Transverse colon (tissue), 4 donors: ENCODE measurements around the gene THSD4. TPM values are rescaled to one million over a fixed set of nuclear protein-coding genes. Genes with fewer than 3 reads are reported as not detected.

Source experiments
- DNase-seq: peaks from one replicate; pipeline ENCODE4 v3.0.0-alpha.2; 2019
- H3K27ac ChIP-seq, 4 donors: fragments of 200-600 bp; sonication (generic); 2 replicates each; pipeline ENCODE4 v1.5.1; 2016 to 2018; ENCODE audit warnings: inconsistent platforms in 4 of 4
- H3K27me3 ChIP-seq: fragments of 200-600 bp; sonication (generic); 2 replicates; pipeline ENCODE4 v1.5.1; 2017; ENCODE audit warnings: inconsistent platforms
- H3K36me3 ChIP-seq, 4 donors: fragments of 200-600 bp; sonication (generic); 2 replicates each; pipeline ENCODE4 v1.5.1; 2017 to 2019; ENCODE audit warnings: inconsistent platforms in 4 of 4
- H3K4me1 ChIP-seq, 4 donors: fragments of 200-600 bp; sonication (generic); 2 replicates each; pipeline ENCODE4 v1.5.1; 2017 to 2020; ENCODE audit warnings: inconsistent platforms in 4 of 4
- H3K4me3 ChIP-seq, 4 donors: fragments of 200-600 bp; sonication (generic); 1 replicate in 1 of 4; 2 replicates in 3 of 4; pipeline versions ENCODE4 v1.5.1 to v1.6.1; 2017 to 2019; ENCODE audit warnings: inconsistent platforms in 4 of 4
- H3K9me3 ChIP-seq, 2 donors: fragments of 200-600 bp; sonication (generic); 2 replicates each; pipeline ENCODE4 v1.5.1; 2017 to 2019; ENCODE audit warnings: inconsistent platforms in 2 of 2
- CTCF ChIP-seq, 5 experiments: fragments of 200-600 bp in 3 of 5; fragments of 450-650 bp in 2 of 5; sonication (generic) in 3 of 5; IDR thresholded peaks; 1 replicate in 2 of 5; 2 replicates in 3 of 5; pipeline ENCODE4 v1.5.1; 2016 to 2017; ENCODE audit warnings: antibody characterized with exemption in 5 of 5, inconsistent platforms in 3 of 5, mild to moderate bottlenecking in 2 of 5, moderate library complexity in 1 of 5
- EP300 ChIP-seq: sonication (generic); formaldehyde crosslinking; IDR thresholded peaks from one replicate; pipeline ENCODE4 v1.6.1; 2017; ENCODE audit warnings: antibody characterized with exemption, low read depth
- POLR2A ChIP-seq: fragments of 450-650 bp; IDR thresholded peaks from one replicate; pipeline ENCODE4 v1.6.1; 2016; ENCODE audit warnings: antibody characterized with exemption, mild to moderate bottlenecking, moderate library complexity
- POLR2AphosphoS5 ChIP-seq, 3 donors: sonication (generic); formaldehyde crosslinking; IDR thresholded peaks; one replicate each; pipeline ENCODE4 v1.6.1; 2016; ENCODE audit warnings: antibody characterized with exemption in 3 of 3
- WGBS, 2 donors: methylation state at CpG; one replicate each; pipeline ENCODE4 v1.1.5; 2018; ENCODE audit warnings: low coverage in 1 of 2; 5-methylcytosine and 5-hydroxymethylcytosine counted together
- in situ Hi-C, 4 donors: fragments of 200-750 bp; cut with MboI; loops; one replicate each; pipeline versions ENCODE4 v1.15.0 to v1.15.1; 2017; ENCODE audit warnings: low sequenced_read_pairs in 3 of 4, low pct_ligation_motif_present in 1 of 4, low pct_unique_long_range_greater_than_20kb in 1 of 4
- intact Hi-C: fragments of 100-400 bp; cut with DNase I; formaldehyde crosslinking; loops from one replicate; pipeline ENCODE4 v1.15.1; 2023; ENCODE audit warnings: low total_unique reads
- total RNA-seq, 4 donors: library from RNA; depleted of rRNA; stranded (reverse); fragments of >200 nt; gene quantifications; one replicate each; pipeline ENCODE4 v1.1.0, GENCODE V29; 2016

Gene THSD4
- total RNA-seq, 4 donors from 2014 or later, result 13.3 to 57.2 (median 47.4) TPM

GRCh38 chr15:71777216-71777943, 662.1 kb downstream of the THSD4 start:
- intact Hi-C loops, result no loop called here
- H3K9me3 ChIP-seq, result no peaks in the 10 kb centered on the region
- WGBS, 2 donors, result 92 to 100% methylated on average over 1 to 12 of the region's 16 CpGs
- TF ChIP-seq EP300, result no peak
- no peak for TF ChIP-seq CTCF (IDR thresholded peaks at IDR 0.05)
- TF ChIP-seq POLR2A, result no peak
- TF ChIP-seq POLR2AphosphoS5 (IDR thresholded peaks at IDR 0.05), result no peak
- in situ Hi-C loops, result loop anchor here in 1 of 4 donors (10.0 kb wide), 1 partner anchor 377 kb away; no protein-coding TSS in a partner anchor
- peaks cover 0 to 12% (median 6%) of the 10 kb centered on the region in 4 donors for H3K4me1 ChIP-seq
- H3K27ac ChIP-seq, result no peak overlapping the region
- no peak overlapping the region for H3K4me3 ChIP-seq
- DNase-seq, result no peak
- no peaks in the 10 kb centered on the region for H3K36me3 ChIP-seq
- H3K27me3 ChIP-seq, result no peaks in the 10 kb centered on the region

- Histone ChIP-seq H3K4me3 (no peak overlapping the region), H3K9me3 (no peaks in the 10 kb centered on the region), H3K27me3 (no peaks in the 10 kb centered on the region), H3K36me3 (no peaks in the 10 kb centered on the region), H3K4me1 (peaks cover 0 to 12% (median 6%) of the 10 kb centered on the region in 4 donors), H3K27ac (no peak overlapping the region)
- no peak for DNase-seq
- TF ChIP-seq EP300, result no peak
- no peak for TF ChIP-seq POLR2A
- no peak for TF ChIP-seq CTCF (IDR thresholded peaks at IDR 0.05)
- TF ChIP-seq POLR2AphosphoS5 (IDR thresholded peaks at IDR 0.05), result no peak
- in situ Hi-C loops, result loop anchor here in 1 of 4 donors (10.0 kb wide), 1 partner anchor 376 kb away; no protein-coding TSS in a partner anchor
- intact Hi-C loops, result no loop called here
- 85 to 90% methylated on average over 5 to 6 of the region's 6 CpGs for WGBS, 2 donors
Observed at GRCh38 chr15:71779073-71779797, 664.0 kb downstream of the THSD4 start.

DNA sequence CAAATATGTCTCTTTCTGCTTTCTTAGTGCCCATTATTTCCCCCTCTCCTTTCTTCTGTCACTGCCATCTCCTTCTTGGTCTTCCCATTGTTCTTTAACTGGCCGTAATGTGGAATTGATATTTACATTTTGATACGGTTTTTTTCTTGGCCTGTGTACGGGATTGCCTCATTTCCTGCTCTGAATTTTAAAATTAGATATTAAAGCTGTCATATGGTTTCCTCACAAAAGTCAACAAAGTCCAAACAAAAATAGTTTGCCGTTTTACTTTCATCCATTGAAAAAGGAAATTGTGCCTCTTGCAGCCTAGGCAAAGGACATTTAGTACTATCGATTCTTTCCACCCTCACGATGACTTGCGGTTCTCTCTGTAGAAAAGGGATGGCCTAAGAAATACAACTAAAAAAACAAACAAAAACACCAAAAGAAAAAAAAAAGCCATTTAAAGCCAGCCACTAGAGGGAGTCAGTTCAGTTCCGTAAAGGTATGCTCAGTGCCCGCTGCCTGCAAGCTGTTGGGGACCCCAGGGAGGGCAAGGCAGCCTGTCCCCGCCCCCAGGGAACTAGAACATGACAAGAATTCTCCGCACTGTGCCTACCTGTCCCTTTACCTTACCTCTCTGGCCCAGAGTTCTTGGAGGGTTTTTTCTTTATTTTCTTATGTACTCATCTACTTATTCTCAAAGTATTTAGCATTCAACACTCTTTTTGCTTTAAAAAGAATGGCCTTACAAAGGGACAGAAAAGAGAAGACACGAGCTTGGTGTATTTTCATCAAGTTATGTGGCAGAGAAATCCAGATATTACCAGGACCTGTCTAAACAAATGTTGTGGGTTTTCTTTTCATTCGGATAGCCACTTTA, 665.1 kb downstream of the THSD4 start:
- in situ Hi-C loops, result no loop called here

More for the DNA sequence above, 665.1 kb downstream of the THSD4 start:
- intact Hi-C loops, result no loop called here
- Histone ChIP-seq H3K4me3 (no peak overlapping the region), H3K9me3 (no peaks in the 10 kb centered on the region), H3K36me3 (no peaks in the 10 kb centered on the region), H3K27ac (peak overlapping the region in 1 of 4 donors; percentile 18), H3K27me3 (no peaks in the 10 kb centered on the region), H3K4me1 (peaks cover 0 to 12% (median 6%) of the 10 kb centered on the region in 4 donors)
- whole genome bisulfite sequencing, 2 donors, result 15 to 19% methylated on average over 11 to 13 of the region's 13 CpGs
- TF ChIP-seq POLR2A (no peak), EP300 (no peak), CTCF (IDR thresholded peaks at IDR 0.05) (peak; percentile 63 to 76 (median 69)), POLR2AphosphoS5 (IDR thresholded peaks at IDR 0.05) (no peak)
- DNase-seq, result peak; percentile 23
